Measurements from ENCODE around the gene PGM2L1. TPM values are rescaled to one million over a fixed set of nuclear protein-coding genes. Genes with fewer than 3 reads are reported as not detected.

The PGM2L1 gene
- 5.2 TPM for polyA plus RNA-seq

- H3K36me3 Mint-ChIP-seq, result no peaks in the 10 kb centered on the region
- peak within 1 kb of the TSS; percentile 90 to 100 (median 98) for H3K4me3 Mint-ChIP-seq
- no peaks in the 10 kb centered on the region for H3K9me3 Mint-ChIP-seq
- H3K27ac Mint-ChIP-seq, result peak within 1 kb of the TSS; percentile 53 to 100 (median 84)
- H3K4me1 Mint-ChIP-seq, result peaks cover 0 to 9% (median 7%) of the 10 kb centered on the region in 3 donors
- H3K27me3 Mint-ChIP-seq, result no peaks in the 10 kb centered on the region
Measured at GRCh38 chr11:74398244-74399159, at the start of gene PGM2L1. Gene PGM2L1, minus strand, starts transcription at chr11:74398433. Its CDS starts 272 bp downstream, at chr11:74398161.

GRCh38 chr11:74447720-74448119, 49.5 kb upstream of the PGM2L1 start:
- Mint-ChIP-seq H3K4me3 (no peak overlapping the region), H3K27ac (no peak overlapping the region), H3K9me3 (no peaks in the 10 kb centered on the region), H3K27me3 (peaks cover 8% of the 10 kb centered on the region), H3K36me3 (no peaks in the 10 kb centered on the region), H3K4me1 (peaks cover 0 to 5% (median 4%) of the 10 kb centered on the region in 3 donors)

- no peaks in the 10 kb centered on the region for H3K36me3 Mint-ChIP-seq
- H3K4me1 Mint-ChIP-seq, result peaks cover 0 to 5% (median 4%) of the 10 kb centered on the region in 3 donors
- no peaks in the 10 kb centered on the region for H3K9me3 Mint-ChIP-seq
- no peak overlapping the region for H3K4me3 Mint-ChIP-seq
- H3K27me3 Mint-ChIP-seq, result peaks cover 6% of the 10 kb centered on the region
- no peak overlapping the region for H3K27ac Mint-ChIP-seq
Measured at GRCh38 chr11:74446532-74446938, 48.3 kb upstream of the PGM2L1 start.

GRCh38 chr11:74444173-74444826, 46.1 kb upstream of the PGM2L1 start:
- H3K36me3 Mint-ChIP-seq, result no peaks in the 10 kb centered on the region
- peak overlapping the region in 1 of 3 donors; percentile 68 for H3K27ac Mint-ChIP-seq
- H3K4me1 Mint-ChIP-seq, result peaks cover 0 to under 1% (median 0%) of the 10 kb centered on the region in 3 donors
- no peak overlapping the region for H3K4me3 Mint-ChIP-seq
- peaks cover 3 to 5% (median 4%) of the 10 kb centered on the region in 3 donors for H3K9me3 Mint-ChIP-seq
- H3K27me3 Mint-ChIP-seq, result peaks cover 6% of the 10 kb centered on the region

- no peak overlapping the region for H3K4me3 Mint-ChIP-seq
- peaks cover 6% of the 10 kb centered on the region for H3K27me3 Mint-ChIP-seq
- H3K27ac Mint-ChIP-seq, result peak overlapping the region in 1 of 3 donors; percentile 26
- no peaks in the 10 kb centered on the region for H3K4me1 Mint-ChIP-seq
- H3K36me3 Mint-ChIP-seq, result peaks cover under 1% of the 10 kb centered on the region
- peaks cover 4 to 5% (median 4%) of the 10 kb centered on the region in 3 donors for H3K9me3 Mint-ChIP-seq
Measured at GRCh38 chr11:74443071-74443864, 45.0 kb upstream of the PGM2L1 start.

- peaks cover 4 to 5% (median 5%) of the 10 kb centered on the region in 3 donors for H3K9me3 Mint-ChIP-seq
- no peaks in the 10 kb centered on the region for H3K4me1 Mint-ChIP-seq
- H3K27ac Mint-ChIP-seq, result no peak overlapping the region
- H3K36me3 Mint-ChIP-seq, result peaks cover 2% of the 10 kb centered on the region
- H3K4me3 Mint-ChIP-seq, result no peak overlapping the region
- peaks cover 6% of the 10 kb centered on the region for H3K27me3 Mint-ChIP-seq
Measured at GRCh38 chr11:74442636-74443035, 44.4 kb upstream of the PGM2L1 start.

- Mint-ChIP-seq H3K36me3 (peaks cover 2% of the 10 kb centered on the region), H3K4me1 (no peaks in the 10 kb centered on the region), H3K9me3 (peaks cover 4 to 5% (median 5%) of the 10 kb centered on the region in 3 donors), H3K27me3 (peaks cover 2% of the 10 kb centered on the region), H3K27ac (no peak overlapping the region), H3K4me3 (no peak overlapping the region)
Measured at GRCh38 chr11:74438681-74439080, 40.4 kb upstream of the PGM2L1 start.

- Mint-ChIP-seq H3K27ac (peak overlapping the region in 1 of 3 donors; percentile 48), H3K36me3 (peaks cover 3% of the 10 kb centered on the region), H3K4me1 (no peaks in the 10 kb centered on the region), H3K4me3 (no peak overlapping the region), H3K9me3 (peaks cover 4 to 5% (median 5%) of the 10 kb centered on the region in 3 donors), H3K27me3 (no peaks in the 10 kb centered on the region)
Measured at GRCh38 chr11:74437441-74438042, 39.3 kb upstream of the PGM2L1 start.

GRCh38 chr11:74434528-74434927, 36.3 kb upstream of the PGM2L1 start:
- Mint-ChIP-seq H3K9me3 (peaks cover 0 to 2% (median 0%) of the 10 kb centered on the region in 3 donors), H3K27me3 (no peaks in the 10 kb centered on the region), H3K36me3 (peaks cover 3% of the 10 kb centered on the region), H3K27ac (no peak overlapping the region), H3K4me1 (no peaks in the 10 kb centered on the region), H3K4me3 (no peak overlapping the region)

GRCh38 chr11:74429205-74429604, 31.0 kb upstream of the PGM2L1 start:
- Mint-ChIP-seq H3K9me3 (peaks cover 2 to 5% (median 3%) of the 10 kb centered on the region in 3 donors), H3K27ac (no peak overlapping the region), H3K27me3 (peaks cover 3% of the 10 kb centered on the region), H3K36me3 (peaks cover 2% of the 10 kb centered on the region), H3K4me3 (no peak overlapping the region), H3K4me1 (no peaks in the 10 kb centered on the region)

- peaks cover 3% of the 10 kb centered on the region for H3K27me3 Mint-ChIP-seq
- H3K27ac Mint-ChIP-seq, result no peak overlapping the region
- no peaks in the 10 kb centered on the region for H3K36me3 Mint-ChIP-seq
- peaks cover 2 to 12% (median 3%) of the 10 kb centered on the region in 3 donors for H3K9me3 Mint-ChIP-seq
- no peak overlapping the region for H3K4me3 Mint-ChIP-seq
- H3K4me1 Mint-ChIP-seq, result no peaks in the 10 kb centered on the region
Measured at GRCh38 chr11:74427384-74427886, 29.2 kb upstream of the PGM2L1 start.

GRCh38 chr11:74425100-74425499, 26.9 kb upstream of the PGM2L1 start:
- no peak overlapping the region for H3K27ac Mint-ChIP-seq
- peaks cover 3% of the 10 kb centered on the region for H3K27me3 Mint-ChIP-seq
- peaks cover 2 to 12% (median 3%) of the 10 kb centered on the region in 3 donors for H3K9me3 Mint-ChIP-seq
- no peak overlapping the region for H3K4me3 Mint-ChIP-seq
- H3K36me3 Mint-ChIP-seq, result no peaks in the 10 kb centered on the region
- no peaks in the 10 kb centered on the region for H3K4me1 Mint-ChIP-seq

GRCh38 chr11:74418509-74418895, 20.3 kb upstream of the PGM2L1 start:
- Mint-ChIP-seq H3K27ac (no peak overlapping the region), H3K9me3 (peaks cover 0 to 4% (median 0%) of the 10 kb centered on the region in 3 donors), H3K4me1 (no peaks in the 10 kb centered on the region), H3K4me3 (no peak overlapping the region), H3K36me3 (peaks cover 2% of the 10 kb centered on the region), H3K27me3 (peaks cover 2% of the 10 kb centered on the region)

- no peak overlapping the region for H3K27ac Mint-ChIP-seq
- peaks cover 2% of the 10 kb centered on the region for H3K36me3 Mint-ChIP-seq
- H3K9me3 Mint-ChIP-seq, result peaks cover 0 to under 1% (median 0%) of the 10 kb centered on the region in 3 donors
- H3K27me3 Mint-ChIP-seq, result peaks cover 2% of the 10 kb centered on the region
- H3K4me1 Mint-ChIP-seq, result no peaks in the 10 kb centered on the region
- no peak overlapping the region for H3K4me3 Mint-ChIP-seq
Measured at GRCh38 chr11:74417860-74418508, 19.8 kb upstream of the PGM2L1 start.
